HG03060 (cell line): ENCODE measurements around the gene RAPGEF4.
"Not testable (repeated sequence)": the region's sequence is repeated elsewhere in the genome, so short reads cannot be mapped to it uniquely, and the experiment has no call there.

ENCODE experiments used
- ATAC-seq: cut with Tn5 transposase; IDR thresholded peaks from one replicate; pipeline ENCODE4 v1.9.1; 2021; ENCODE audit warnings: low read depth, moderate number of reproducible peaks; ENCODE audit not compliant: unreplicated experiment

RAPGEF4 gene

DNA sequence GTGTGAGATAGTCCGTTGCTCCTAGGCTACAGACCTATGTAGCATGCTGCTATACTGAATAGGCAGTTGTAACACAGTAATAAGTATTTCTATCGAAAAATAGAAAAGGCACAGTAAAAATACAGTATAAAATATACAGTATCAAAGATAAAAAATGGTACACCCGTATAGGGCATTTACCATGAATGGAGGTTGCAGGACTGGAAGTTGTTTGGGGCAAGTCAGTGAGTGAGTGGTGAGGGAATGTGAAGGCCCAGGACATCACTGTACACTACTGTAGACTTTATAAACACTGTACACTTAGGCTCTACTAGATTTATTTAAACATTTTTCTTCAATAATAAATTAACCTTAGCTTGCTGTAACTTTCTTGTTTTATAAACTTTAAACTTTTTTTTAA, 343.5 kb downstream of the RAPGEF4 start:
- no peak for ATAC-seq

DNA sequence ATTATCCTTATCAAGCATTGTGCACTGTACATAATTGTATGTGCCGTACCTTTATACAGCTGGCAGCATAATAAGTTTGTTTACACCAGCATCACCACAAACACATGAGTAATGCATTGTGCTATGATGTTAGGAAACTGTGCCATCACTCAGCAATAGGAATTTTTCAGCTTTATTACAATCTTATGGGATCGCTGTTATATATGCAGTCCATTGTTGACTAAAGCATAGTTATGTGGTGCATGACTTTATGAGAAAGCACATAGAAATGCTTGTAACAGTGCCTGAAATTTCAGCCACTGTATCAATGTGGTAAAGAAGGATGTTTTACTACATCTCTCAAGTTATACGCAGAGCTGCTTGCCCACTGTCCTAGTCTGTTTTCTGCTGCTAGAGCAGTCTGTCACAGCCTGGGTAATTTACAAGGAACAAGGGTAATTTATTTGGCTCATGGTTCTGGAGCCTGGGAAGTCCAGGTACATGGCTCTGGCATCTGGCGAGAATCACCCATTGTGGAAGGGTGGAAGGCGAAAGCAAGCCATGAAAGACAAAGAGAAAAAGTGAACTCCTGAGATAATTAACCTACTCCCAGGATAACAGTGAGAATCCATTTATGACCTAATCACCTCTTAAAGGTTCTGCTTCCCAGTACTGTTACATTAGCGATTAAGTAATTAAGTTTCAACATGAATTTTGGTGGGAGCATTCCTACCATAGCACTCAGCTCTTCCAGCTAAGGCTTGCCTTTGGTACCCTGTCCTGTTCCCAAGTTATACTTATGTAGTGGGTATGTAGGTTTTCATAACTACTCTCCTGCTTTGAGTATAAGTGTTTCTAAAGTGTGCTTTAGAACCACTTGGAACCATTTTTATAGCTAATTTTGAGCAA, 344.6 kb downstream of the RAPGEF4 start:
- no peak for ATAC-seq

DNA sequence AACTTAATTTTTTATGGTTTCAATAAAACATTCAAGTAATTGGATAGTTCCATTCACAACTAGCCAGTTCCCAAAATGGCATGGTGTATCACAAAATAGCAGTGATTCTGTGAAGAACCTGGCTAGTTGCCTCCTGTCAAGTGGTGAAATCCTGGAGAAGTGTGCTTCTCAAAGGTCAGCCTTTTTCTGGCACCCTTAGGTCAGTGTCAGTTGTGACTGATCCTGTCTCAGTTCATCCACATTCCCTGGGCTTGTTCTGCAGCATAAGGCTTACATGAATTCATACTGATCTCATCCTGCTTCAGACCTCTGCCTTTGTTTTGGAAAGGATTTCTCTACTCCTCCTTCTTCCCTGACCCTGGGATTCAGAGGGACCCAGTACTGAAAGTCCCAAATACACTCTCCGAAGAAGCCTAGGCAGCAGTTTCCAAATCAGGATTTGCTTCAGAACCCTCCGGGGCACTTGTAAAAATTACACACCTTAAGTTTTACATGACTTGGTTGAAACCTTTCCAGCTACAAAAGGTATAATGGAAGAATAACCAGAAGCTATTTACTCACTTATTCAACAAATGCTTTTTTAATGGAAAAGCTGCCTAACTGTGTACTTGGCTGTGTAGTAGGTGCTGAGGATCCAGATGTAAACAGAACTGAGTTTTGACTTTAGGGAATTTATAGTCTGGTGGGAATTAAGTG, 351.0 kb downstream of the RAPGEF4 start:
- ATAC-seq = no peak

GRCh38 chr2:173087214-173087581, 351.6 kb downstream of the RAPGEF4 start:
- no peak for ATAC-seq

DNA sequence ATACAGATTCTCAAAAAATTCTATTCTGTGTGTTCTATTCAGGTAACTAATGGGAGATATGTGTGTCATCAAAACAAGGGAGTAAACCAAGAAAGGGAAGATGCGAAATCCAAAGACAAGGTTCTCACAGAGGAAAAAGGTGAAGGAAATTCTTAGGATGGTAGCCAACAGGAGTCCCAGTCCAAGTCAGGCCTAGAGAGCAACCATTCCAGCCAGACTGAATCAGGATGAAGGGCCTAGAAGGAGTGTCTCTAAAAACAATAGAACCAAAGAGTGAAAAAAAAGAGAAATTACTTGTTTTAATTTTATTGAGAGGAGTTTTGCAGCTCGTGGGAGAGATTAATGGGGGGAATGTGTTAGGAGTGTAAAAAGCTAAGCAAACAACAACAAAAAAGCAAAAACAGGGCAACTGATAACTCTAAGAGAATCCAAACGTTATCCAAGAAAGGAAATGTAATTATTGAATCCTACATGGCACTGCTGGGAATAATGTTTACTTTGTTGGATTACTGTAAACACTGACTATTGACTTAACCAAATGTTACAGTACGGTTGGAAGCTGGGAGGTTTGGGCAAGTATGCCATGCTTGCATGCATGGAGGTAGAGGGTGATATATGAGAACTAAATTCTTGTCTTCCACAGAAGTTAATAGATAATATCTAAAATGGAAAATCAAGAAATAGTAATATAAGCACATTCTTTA, 352.3 kb downstream of the RAPGEF4 start:
- ATAC-seq = no peak

- no peak for ATAC-seq
These were observed 354.7 kb downstream of the RAPGEF4 start for GRCh38 chr2:173090276-173090877.

DNA sequence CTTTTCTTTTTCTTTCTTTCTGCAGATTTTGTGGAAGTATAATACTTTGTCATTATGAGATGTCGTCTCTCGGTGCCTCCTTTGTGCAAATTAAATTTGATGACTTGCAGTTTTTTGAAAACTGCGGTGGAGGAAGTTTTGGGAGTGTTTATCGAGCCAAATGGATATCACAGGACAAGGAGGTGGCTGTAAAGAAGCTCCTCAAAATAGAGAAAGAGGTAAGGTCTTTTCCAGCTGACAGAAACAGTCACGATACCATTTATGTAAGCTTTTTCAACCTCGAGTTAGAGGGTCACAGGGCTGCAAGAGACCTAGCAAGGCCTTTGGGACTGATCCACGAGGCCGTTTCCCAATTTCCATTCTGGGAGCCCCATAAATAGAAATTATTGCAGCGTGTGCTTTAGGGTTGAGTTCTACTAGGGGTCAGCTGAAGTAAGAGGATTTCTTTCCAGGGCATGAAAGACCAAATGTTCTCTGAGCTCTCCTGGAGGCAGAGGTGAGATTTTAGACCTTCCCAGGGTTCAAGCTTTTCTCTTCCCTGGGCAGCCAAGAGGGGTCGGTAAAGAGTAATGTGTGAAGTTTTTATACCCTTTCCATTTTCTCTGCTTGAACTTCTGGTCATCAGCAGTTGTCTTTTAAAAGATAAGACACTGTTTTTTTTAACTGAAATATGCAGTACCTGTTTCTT, 355.5 kb downstream of the RAPGEF4 start:
- ATAC-seq = no peak

- no peak for ATAC-seq
These were observed 356.3 kb downstream of the RAPGEF4 start for GRCh38 chr2:173091910-173092309.

DNA sequence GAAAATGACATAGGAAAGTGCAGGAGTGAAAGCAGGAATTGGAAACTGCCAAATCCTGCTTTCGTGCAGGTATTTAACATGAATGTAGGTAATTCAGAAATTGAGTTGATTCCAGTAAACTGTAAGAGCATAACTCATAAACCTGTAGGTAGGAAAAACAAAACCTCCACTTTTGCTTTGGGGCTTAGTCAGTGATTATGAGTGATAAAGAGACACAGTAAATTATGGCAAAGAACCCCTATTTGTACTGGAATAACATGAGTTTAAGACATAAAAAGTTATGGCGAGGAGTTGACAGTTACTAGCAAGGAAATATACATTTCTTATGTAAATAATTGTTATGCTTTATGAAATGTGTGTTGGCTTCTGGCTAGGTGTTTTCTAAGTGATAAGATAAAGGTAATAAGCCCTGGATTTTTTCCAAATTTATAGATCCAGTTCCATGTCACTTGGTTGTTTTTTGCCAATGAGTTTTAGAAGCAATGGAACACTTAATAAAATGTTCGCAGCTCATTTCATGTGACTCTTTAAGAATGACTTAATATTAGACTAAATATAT, 357.3 kb downstream of the RAPGEF4 start:
- no peak for ATAC-seq

DNA sequence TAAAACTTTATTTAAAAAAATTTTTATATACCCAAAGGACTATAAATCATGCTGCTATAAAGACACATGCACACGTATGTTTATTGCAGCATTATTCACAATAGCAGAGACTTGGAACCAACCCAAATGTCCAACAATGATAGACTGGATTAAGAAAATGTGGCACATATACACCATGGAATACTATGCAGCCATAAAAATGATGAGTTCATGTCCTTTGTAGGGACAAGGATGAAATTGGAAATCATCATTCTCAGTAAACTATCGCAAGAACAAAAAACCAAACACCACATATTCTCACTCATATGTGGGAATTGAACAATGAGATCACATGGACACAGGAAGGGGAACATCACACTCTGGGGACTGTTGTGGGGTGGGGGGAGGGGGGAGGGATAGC, 358.0 kb downstream of the RAPGEF4 start:
- not testable (repeated sequence) for ATAC-seq

DNA sequence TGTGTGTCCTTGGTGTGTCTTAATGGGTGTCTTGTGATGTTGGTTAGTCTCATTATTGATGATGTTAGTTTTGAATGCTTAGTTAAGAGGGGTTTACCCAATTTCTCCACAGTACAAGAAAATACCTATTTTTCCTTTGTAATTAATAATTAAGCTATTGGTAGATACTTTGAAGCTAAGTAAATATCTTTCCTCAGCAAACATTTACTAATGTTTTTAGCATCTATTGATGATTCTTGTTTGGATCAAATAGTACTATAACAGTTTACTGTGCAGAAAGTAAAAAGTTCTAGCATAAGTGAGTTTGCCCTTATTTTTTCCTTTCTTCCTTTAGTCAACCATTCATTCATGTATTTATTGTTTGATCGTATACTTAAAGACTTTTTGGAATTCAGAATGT, 359.1 kb downstream of the RAPGEF4 start:
- ATAC-seq = no peak

DNA sequence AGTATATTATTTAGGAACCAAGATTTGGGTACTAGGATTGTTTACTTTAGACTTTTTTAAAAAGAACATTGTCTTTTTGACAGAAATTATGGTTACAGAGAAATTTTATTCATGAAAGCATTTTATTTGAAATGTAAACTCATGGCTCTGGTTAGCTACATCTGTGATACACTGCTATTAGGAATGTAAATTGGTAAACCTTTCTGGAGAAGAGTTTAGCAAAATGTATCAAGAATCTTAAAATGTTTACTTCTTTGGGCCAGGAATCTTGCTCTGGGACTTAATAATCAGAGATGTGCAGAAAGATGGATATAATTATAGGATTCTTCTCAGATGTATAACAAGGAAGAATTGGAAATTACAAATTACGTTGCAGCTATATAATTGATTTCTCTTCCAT, 359.7 kb downstream of the RAPGEF4 start:
- no peak for ATAC-seq

GRCh38 chr2:173099271-173099670, 363.6 kb downstream of the RAPGEF4 start:
- no peak for ATAC-seq

DNA sequence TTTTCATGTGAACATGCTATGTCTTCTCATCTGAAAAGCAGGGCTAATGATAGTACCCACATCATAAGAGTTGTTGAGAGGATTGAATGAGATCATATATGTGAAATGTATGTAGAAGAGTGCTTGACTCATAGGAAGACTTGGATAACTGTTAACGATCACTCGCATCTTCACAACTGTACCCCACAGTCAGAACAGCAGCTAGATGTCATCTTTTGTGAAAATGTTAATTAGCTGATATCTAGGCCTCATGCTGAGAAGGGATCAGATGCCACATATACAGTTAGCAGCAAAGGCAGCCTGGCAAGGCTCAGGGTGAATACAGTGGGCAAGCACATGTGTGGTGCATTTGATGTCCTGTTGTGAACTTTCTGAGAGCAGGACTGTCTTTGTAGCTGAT, 364.2 kb downstream of the RAPGEF4 start:
- ATAC-seq = no peak

DNA sequence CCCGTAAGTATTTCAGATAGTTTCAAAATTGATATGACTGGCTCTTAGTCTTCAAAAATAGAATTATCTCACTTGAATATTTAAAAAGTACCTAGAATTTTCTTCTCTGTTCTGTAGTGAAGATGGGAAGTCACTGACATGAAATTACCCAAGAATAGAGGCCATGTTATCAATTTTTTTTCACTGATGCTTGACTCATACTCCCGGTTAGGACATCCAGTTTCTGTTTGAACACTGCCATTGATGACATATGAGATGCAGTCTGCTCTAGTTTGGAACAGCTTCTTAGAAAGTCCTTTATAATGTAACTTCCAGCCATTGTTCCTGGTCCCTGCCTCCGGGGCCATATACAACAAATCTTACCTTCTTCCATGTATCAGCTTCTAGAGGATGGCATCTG, 366.0 kb downstream of the RAPGEF4 start:
- no peak for ATAC-seq
